Measurements from ENCODE around the gene KIF12.

GRCh38 chr9:114083666-114084065, 15.4 kb downstream of the KIF12 start:
- TF ChIP-seq GATA2 (IDR thresholded peaks at IDR 0.05; ENCODE audit: low read depth, low read length) (no peak), GATA3 (IDR thresholded peaks at IDR 0.05; ENCODE audit: low read depth, low read length) (no peak)

Data from SH-SY5Y (cell line).